Effector CD8-positive, alpha-beta T cell (primary cell): ENCODE measurements around the gene ADARB2.

Experiments
- DNase-seq: peaks from one replicate; lab custom pipeline; 2025; lab: John Stamatoyannopoulos, UW

The ADARB2 gene

DNA sequence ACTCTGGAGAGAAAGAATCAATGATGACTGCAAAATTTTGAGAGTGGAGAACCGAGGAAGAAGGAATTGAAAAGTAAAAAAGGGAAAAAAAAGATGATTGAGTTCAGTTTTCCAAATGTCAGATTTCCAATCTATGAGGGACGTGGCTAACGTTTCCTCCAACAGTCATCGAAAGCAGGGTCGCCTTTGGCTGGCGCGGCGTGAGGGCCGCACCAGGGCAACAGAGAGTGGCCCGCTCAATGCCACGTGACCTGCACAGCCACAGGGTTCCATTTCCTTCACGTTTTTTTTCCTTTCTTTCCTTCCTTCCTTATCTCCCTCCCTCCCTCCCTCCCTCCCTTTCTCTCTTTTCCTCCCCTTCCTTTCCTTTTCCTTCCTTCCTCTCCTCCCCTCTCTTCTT lies 579.3 kb downstream of the ADARB2 start:
- no peak for DNase-seq

DNA sequence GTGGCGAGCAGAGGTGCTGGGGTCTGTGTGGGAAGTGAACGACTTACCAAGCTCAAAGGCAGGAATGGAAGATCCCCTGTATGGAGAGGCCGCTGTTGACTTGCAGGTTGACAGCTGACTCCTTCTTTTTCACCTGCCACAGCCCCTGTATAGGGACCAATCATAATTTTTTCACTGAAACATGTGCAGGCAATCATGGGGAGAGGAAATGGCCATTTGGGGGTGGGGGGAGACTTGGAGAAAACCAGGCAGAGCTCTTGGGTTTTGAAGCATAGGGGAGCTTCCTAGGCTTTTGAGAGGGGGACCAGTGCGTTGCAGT lies 579.8 kb downstream of the ADARB2 start:
- DNase-seq: no peak

DNA sequence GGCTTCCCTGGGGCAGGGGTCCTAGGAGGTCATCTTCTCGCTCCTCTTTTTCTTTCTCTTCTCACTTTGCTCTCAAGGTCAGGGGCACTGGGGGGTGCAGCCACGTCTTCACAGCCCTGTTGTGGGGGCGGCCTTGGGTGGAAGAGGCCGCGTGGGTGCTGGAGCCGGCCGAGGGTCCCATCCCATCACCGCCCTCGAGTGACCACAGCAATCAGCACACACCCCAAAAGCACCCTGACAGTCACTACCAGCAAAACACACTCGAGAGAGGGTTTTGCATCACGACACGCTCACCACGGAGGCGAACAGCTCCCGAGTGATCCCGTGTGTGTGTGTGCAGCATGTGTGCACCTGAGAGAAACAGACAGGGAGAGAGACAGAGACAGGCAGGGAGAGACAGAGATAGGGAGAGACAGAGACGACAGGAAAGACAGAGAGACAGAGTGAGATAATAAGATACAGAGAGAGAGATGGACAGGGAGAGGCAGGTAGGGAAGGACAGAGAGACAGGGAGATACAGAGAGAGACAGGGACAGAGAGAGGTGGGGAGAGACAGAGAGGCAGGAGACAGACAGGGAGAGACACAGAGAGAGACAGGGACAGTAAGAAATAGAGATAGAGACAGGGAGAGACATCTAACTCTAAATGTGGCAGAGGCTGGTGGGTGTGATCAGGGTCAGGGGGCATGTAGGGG lies 580.3 kb downstream of the ADARB2 start:
- no peak for DNase-seq

DNA sequence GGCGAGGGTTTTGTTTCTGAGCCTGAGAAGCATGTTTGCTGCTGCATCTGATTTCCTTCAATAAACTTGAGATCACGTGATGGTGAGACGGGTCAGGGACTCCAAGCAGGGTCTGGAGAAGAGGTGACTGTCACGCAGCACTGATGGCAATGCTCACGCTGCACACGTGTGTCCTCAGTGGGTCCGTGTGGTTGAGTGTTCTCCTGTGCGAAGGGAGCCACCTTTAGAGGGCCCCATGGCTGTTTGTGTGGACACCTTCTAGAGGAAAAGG lies 580.8 kb downstream of the ADARB2 start:
- DNase-seq: no peak

DNA sequence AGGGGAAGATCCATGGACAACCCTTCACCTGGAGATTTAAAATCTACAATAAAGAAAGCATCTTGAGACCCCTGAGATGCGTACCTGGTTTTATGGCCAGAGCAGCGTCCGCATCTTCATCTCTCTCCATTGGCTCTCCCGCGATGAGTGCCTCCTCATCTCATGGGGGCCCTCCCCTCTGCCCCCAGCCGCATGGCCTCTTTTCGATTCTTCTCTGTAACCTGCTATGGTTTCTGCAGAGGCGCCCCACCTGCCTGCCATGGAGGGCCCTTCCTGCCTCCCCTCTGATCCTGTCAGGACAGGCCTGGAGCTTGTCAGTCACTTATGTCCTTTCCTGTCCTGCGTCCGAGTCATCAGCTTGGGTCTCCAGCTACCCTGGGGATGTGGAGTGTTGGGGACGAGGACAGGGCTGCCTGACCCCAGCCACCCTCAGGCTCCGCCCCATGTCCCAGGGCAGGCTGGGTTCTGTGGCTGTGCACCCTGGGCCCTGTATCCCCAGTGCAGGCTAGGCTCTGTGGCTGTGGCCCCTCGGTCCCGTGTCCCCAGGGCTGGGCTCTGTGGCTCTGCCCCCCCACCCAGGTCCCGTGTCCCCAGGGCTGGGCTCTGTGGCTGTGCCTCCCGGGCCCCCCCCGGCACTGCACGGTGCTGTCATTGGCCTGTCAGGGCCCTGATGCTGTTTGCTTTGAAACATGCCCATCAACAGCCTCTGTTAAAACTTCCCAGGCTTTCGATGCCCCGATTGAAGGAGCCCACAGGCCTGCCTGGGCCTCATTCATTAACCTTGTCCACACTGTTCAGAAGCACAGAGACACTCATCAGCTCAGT lies 581.3 kb downstream of the ADARB2 start:
- no peak for DNase-seq

DNA sequence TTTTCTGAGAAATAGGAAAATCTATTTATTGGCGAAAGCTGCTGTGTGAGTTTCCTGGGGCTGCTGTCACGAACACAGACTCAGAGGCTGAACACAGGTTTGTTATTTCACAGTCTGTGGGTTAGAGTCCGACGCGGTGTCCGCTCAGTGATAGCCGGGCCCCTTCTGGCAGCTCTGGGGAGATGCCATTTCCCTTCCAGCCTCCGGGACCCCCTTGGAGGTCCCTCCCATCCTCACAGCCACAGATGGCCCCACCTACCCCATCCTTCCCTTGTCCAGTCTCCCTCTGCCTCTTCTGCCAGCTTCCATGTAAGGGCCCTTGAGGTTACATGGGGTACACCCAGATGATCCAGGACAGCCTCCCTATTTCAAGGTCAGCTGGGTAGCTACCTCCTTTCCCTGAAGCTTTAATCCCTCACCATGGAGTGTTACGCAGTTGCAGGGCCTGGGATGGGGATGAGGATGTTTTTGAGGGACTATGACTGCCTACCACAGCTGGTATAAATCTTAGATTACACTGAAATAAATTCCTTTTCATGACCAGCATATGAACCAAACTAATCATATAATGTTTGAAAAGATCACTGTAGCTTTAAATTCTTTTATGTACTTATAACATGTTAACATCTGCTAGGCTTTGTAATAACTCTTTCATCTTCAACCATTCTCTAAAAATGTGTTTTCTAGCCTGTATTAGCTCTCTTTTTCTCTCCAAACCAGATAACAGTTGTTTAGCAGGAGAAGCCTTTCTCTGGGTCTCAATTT lies 582.6 kb downstream of the ADARB2 start:
- DNase-seq: no peak

DNA sequence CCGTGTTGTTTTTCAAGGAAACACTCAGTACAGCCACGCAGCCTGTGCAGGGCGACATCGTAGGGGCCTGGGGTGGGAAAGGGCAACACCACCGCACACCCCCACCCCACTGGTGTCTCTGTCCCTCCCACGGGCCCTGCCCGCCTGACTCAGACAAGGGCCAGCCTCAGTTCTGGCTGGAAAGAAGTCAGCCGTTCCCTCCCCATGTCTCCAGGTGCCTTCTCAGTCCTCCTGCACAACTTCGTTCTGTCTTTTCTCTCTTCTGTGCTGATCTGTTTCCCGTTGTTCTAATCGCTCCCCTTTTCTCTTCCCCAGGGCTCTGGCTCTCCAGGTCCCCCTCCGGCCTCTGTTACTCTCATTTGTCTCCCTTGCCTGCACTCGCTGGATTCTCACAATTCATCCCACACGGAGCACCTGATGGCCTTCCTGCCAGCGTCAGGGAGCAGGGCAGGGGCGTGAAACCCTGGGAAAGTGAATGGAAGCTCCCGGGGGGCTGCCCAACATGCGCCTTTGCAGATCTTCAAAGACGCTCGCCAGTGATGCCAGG lies 583.4 kb downstream of the ADARB2 start:
- no peak for DNase-seq

DNA sequence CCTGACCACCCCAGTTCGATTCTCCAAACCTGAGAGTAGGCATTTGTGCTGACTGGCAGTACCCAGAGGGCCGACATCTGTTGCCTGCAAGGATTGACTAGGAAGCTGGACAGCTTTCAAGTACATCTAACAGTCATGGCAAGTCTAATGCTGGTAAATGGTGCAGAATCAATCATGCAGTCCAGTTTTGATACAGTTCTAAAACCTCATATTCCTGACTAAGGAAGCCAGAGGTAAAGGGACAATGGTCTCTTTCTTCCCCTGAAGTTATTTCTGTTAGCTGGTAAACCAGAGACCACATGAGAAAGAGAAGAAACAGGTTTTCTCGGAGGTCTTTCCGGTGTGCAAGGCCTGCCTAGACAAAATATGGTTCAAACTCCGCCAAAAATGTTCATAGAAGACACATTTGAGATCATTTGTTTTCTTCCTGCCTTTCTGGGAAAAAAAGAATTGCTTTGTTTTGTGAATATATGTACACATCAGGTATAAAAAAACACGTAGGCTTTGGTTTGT lies 584.0 kb downstream of the ADARB2 start:
- DNase-seq: no peak

DNA sequence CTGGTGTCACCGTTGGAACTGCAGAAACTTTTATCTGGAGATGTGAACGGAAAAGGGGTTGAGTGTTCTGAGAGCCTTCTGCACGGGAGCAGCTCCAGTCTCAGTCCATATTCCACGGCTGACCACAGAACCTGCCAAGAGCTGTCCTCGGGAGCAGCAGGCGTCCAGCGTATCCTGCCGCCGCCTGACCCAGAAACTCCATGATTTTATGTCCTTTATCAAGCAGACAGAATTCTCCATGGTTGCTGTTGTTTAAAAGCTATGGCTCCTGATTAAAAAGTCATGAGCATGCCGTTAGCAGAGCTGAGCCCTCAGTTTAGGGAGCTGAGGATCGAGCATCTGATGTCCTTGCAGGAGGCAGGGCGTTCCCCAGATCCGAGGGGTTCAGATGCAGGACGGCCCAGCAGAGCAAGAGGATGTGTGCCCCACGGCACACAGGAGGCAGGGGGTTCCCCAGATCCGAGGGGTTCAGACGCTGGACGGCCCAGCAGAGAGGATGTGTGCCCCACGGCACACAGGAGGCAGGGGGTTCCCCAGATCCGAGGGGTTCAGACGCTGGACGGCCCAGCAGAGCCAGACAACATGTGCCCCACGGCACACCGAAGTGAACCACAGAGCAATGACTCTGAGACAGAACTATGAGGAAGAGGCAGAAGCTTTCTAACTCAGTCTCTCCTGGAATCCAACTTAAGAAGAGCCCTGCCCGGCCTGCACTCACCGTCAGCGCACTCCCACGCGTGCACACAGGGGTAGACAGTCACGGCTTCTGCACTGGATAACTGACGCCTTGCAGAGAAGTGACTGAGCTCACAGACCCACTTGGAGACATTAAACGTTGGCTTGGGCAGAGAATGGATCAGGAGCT lies 584.7 kb downstream of the ADARB2 start:
- DNase-seq: no peak

DNA sequence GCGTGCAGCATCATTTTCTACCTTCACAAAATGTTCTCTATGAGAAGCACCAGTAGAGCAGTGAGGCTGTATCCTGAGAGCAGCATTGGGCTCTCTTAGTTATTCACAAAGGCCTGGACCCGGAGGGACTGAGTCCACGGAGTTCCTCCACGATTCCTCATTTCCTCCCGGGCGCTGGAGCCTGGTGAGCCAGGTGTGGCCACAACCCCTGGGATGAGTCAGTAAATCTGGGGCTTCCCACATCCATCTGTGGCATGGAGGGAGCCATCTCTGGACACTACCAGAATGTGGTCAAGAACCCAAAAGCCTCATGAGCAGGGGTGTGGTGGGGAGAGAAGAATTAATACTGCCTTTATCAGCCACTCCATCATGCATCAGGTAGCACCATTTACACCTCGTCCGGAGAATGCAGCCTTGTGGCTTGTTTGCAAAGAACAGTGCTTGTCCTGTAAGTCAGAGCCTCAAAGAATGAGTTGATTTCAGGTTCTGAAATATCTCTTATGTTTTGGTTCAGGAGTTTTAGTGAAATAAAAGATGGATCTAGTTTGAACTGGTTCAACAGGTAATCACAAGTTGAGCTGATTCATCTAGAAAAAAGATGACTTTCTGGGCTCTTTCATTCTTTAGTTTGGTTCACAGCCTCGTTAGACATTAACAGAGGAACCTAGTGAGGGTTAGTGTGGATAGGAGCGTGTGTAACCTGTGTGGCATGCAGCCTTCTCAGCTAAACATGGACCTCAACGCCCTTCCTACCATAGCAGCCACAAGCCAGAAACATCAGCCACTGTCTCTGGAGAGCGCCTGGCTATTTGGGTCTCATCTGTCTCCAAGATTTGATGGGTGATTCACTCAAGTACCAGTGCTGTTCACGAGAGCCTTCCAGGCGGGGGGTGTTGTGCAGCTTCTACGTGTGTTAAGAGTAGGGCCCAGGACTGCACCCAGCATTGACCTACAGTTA lies 586.0 kb downstream of the ADARB2 start:
- DNase-seq: no peak

DNA sequence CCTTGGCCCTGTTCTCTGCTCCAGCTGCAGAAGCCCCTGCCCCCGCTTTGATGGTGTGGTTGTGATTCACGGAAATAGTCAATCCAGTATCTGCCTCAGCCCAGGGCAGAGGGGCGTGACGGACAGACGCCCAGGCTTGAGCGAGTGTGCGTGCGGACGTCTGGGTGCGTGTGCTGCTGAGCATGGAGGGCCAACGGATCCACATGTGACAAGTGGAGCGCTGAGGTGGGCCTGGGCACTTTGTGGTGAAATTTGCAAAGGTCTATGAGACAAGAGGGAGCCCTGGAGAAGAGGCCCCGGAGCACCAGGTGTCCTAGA lies 586.7 kb downstream of the ADARB2 start:
- DNase-seq: no peak

DNA sequence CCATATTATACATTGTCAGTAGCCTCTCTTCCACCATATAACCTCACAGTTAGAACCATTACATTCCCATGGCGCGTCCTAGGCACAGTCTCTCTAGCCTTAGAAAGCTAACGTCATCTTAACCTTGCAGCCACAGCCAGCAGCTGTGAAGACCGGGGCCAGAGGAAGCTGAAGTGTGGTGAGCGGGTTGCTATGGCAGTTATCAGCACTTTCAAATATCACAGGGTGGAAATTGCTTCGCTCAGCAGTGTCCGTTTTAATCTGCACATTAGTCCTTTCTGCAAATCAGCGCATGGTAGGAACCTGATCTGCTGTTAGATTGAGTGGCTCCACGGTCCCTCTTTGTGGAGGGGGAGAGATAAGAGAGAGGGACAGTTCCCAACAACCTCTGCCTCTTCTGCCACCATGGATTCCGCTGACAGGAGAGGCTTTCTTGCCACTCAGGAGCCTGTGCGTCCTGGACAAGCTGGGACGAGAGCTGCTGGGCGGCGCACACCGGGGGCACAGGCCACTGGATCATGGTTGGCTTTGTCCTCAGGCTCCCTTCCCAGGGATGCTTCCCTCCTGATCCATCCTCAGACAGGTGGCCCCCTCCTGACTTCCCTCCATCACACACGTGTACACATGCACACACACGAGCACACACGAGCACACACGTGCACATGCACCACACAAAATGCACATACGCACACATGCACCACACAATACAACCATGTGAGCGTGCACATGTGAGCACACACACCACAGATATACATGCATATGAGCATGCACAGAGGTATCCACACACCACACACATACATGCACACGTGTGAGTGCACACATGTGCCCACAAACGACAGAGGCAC lies 587.3 kb downstream of the ADARB2 start:
- no peak for DNase-seq

DNA sequence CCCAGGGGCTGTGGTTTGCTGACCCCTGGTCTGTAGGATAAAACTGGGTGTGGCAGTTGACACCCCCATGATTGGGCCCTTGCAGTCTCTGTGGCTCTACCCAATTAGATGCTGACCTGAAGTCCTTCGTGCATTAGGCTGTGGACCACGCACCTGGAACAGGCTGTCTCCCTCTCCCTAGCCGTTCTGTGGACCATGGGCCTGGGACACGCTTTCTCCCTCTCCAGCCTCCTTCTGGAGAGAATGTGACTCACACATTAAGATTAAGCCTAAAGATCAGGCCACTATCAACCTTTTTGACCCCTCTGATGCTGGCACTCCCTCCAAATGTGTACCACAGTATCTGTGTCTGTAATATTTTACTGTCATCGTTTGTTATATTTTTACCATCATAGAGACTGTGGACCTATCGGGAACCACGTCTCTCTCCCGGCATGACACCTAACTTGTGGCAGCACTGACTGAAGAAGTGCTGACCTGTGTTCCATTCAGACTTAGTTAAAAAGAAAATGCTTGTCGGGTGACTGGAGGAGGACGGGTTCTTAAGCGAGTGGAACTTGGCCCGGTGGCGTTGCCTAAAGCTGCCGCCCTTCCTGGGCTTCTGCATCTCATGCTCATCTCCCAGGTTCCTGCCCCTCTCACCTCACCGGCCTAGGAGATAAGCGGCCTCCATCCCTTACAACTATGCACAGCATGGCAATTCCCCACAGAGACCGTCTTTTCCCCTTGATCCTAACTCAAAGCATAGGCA lies 588.3 kb downstream of the ADARB2 start:
- no peak for DNase-seq

DNA sequence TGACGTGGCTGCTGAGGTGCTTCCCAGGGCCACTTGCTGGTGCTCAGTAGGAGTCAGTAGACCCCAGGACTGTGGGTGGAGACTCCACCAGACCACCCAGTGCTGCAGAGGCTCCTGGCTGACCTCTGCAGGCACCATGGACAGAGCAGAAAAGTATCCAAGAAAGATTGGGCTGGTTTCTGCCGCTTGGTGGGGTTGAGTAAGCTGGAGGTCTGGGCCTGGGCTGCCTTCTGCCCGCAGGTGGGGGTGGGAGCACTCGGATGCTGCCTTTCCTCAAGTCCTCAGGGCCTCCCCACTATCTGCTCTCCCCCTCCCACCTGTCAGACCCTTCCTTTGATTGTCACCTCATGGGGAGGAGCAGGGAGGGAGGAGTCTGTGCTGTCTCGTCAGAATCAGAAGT lies 589.5 kb downstream of the ADARB2 start:
- no peak for DNase-seq

DNA sequence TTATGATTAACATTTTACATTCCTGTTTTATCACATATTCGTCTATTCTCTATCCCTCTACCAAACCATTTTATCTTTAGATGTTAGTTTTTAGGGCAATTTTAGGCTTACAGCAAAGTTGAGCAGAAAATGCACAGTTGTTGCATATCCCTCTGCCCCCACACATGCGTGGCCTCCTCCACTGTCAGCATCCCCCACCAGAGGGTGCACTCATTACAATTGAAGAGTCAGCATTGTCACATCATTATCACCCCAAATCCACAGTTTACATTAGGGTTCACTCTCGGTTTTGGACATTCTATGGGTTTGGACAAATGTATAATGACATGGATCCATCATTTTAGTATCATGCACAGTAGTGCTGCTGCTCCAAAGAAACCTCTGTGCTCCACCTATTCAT lies 594.7 kb downstream of the ADARB2 start:
- DNase-seq: no peak

DNA sequence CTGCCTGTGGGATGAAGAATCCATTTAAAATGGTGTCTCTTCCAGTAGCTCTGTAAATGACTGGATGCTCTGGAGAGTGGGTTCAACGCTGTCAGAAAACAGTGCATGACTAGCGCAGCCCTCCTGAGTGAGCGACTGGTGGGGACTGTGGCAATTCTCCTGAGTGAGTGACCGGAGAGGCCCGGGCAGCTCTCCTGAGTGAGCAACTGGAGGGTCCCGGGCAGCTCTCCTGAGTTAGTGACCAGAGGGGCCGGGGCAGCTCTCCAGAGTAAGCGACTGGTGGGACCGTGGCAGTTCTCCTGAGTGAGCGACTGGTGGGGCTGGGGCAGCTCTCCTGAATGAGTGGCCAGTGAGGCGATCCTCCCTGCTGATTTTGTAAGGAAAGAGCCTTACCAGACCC lies 595.6 kb downstream of the ADARB2 start:
- DNase-seq: no peak

DNA sequence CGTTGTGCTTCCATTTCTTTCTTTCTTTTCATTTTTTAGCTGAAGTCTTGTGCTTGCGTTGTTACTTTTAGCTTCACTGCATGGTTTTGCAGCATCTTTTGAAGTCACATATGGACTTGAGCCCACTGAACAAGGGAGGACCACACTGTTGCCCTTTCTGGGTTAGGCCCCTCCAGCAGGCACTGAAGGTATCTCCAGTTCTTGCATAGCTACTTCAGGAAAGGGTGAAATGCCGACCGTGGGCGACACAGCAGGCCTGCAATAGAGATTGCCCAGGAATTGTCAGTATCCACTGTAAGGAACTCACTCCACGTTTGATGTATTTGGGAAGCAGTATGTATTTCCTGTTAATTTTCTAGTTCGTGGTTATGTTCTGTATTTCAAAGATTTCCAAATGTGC lies 596.1 kb downstream of the ADARB2 start:
- no peak for DNase-seq

DNA sequence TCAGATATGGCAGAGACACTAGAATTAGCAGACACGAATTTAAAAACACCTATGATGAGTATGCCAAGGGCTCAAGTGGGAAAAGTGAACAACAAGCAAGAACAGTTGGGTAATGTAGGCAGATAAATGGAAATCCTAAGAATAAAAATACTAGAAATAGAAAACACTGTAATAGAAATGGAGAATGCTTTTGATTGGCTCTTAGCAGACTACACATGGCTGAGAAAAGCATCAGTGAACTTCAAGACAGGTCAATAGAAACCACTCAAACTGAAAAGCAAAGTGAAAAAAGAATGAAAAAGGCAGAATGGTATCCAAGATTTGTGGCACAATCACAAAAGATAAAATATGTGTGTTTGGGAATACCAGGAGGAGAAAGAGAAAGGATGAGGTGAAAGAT lies 598.8 kb downstream of the ADARB2 start:
- no peak for DNase-seq

DNA sequence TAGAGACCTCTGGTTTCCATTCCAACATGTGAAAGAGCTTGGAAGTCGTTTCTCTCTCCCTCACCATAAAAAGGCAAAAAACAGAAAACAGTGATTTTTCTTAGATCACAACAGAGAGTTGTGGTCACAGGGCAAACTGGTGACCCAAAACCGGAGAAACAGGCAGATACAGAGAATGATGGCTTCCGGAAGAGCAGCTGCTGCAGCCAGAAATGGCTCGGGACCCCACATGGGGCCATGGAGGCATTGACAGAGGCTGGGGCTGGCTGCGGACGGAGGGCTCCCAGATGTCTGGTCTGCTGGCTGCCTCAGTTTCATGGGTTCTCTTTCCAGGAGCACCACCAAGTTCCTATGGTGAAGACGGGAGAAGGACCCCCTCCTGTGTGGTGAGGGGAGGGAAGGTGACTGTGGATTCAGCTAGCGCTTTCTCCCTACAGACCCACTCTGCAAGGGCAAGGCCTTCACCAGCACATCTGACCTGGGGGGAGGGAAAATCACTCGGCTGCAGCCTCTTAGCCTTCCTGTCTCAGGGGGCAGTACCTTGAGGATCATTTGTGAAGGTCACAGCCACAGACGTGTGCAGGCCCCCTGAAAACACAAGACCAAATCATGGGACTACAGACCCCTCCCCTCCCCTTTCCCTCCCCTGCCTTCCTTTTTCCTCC lies 599.7 kb downstream of the ADARB2 start:
- DNase-seq: no peak
